Activated CD4-positive, alpha-beta T cell treated with anti-CD3 and anti-CD28 coated beads for 4 hours (primary cell): ENCODE results near the gene RAB17.

Experiments
- DNase-seq, 2 donors: peaks; one replicate each; pipeline ENCODE4 v3.0.0-alpha.2; 2020

The RAB17 gene

GRCh38 chr2:237575869-237576862 is 14.4 kb downstream of the RAB17 start:
- DNase-seq: no peak

- DNase-seq: no peak
Measured at GRCh38 chr2:237574894-237575868, 15.4 kb downstream of the RAB17 start.

GRCh38 chr2:237574467-237574866 is 16.1 kb downstream of the RAB17 start:
- no peak for DNase-seq

GRCh38 chr2:237573721-237574415 is 16.7 kb downstream of the RAB17 start:
- DNase-seq: no peak

GRCh38 chr2:237572742-237573101 is 17.8 kb downstream of the RAB17 start:
- DNase-seq: no peak

GRCh38 chr2:237572021-237572741 is 18.4 kb downstream of the RAB17 start:
- peak; percentile 87 to 89 for DNase-seq

GRCh38 chr2:237571551-237571950 is 19.0 kb downstream of the RAB17 start:
- DNase-seq: no peak

- no peak for DNase-seq
Measured at GRCh38 chr2:237570776-237571335, 19.7 kb downstream of the RAB17 start.

GRCh38 chr2:237569896-237570295 is 20.6 kb downstream of the RAB17 start:
- DNase-seq: no peak

GRCh38 chr2:237569041-237569440 is 21.5 kb downstream of the RAB17 start:
- no peak for DNase-seq

GRCh38 chr2:237568121-237568660 is 22.3 kb downstream of the RAB17 start:
- no peak for DNase-seq

GRCh38 chr2:237567276-237568029 is 23.1 kb downstream of the RAB17 start:
- DNase-seq: no peak

- no peak for DNase-seq
Measured at GRCh38 chr2:237566401-237567235, 23.9 kb downstream of the RAB17 start, which contains the start of gene PRLH. Gene PRLH (plus strand): TSS chr2:237566574. CDS start chr2:237566574, 0 bp downstream.

GRCh38 chr2:237565974-237566373 is 24.6 kb downstream of the RAB17 start:
- DNase-seq: no peak

GRCh38 chr2:237564526-237565131 is 25.9 kb downstream of the RAB17 start:
- DNase-seq: no peak

- no peak for DNase-seq
Measured at GRCh38 chr2:237563816-237564215, 26.7 kb downstream of the RAB17 start.

GRCh38 chr2:237561221-237561620 is 29.3 kb downstream of the RAB17 start:
- DNase-seq: no peak

GRCh38 chr2:237558961-237559641 is 31.4 kb downstream of the RAB17 start:
- DNase-seq: no peak

GRCh38 chr2:237557633-237558015 is 32.9 kb downstream of the RAB17 start:
- DNase-seq: no peak
